ENCODE measurements around the gene SLCO4A1. TPM values are rescaled to one million over a fixed set of nuclear protein-coding genes. Genes with fewer than 3 reads are reported as not detected.
A peak's percentile ranks its signal among the peaks of the same experiment; 100 is the strongest.

The SLCO4A1 gene
- total RNA-seq: 15.5 TPM
- long read RNA-seq, transcript SLCO4A1-201 (12 exons, 2,776 nt): minor isoform, 5 of 16 reads
- long read RNA-seq, transcript SLCO4A1-202 (11 exons, 2,665 nt): major isoform, 7 of 16 reads
- long read RNA-seq, partial matches to known transcripts: 1 of 16 reads
- long read RNA-seq, other reads (novel, unspliced or antisense): 2 of 16 reads

DNA sequence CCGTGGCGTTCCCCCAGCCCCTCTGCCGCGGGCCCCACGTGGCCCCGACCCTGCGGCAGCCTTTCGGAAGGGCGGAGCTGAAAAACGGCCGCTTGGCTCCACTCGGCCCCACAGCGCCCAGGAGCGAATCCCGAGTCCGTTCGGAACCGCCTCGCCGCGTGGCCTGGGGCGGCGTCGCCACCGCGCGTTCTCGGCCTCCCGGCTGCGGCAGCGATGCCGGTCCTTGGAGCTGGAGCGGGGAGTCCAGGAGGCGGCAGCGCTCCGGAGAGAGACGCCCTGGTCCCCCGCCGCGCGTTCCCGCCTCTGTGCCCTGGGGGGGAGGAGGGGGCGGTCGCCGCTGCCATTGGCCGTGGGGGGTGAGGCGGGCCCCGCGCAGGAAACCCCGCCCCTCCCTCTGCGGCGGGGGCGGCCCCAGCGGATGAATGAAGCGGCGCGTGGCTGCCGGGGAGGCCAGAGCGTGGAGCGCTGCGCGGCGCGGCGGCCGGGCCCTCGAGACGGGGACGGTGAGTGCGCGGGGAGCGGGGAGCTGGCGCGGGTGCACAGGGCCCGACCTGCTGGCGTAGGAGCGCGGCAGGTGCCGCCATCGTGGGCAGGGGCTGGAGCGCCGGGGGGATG is at the start of gene SLCO4A1:
SLCO4A1 (plus strand) TSS at position 453 of the 615 bp plus-strand sequence. CDS start 13,952 bp downstream, outside the sequence.
- intact Hi-C loops (cut with DNase I): loop anchor here (2.0 kb wide), 1 partner anchor 17 kb away; no protein-coding TSS in a partner anchor
- ATAC-seq (peak; percentile 79), DNase-seq (ENCODE audit: missing footprints) (peak; percentile 91)

GRCh38 chr20:62592506-62593177 is 49.7 kb upstream of the SLCO4A1 start:
- no peak for ATAC-seq
- DNase-seq (ENCODE audit: missing footprints): peak; percentile 53
- intact Hi-C loops (cut with DNase I): no loop called here

- DNase-seq (ENCODE audit: missing footprints): peak; percentile 42
Observed at GRCh38 chr20:62593616-62594015, 48.7 kb upstream of the SLCO4A1 start.

GRCh38 chr20:62595069-62595468 is 47.2 kb upstream of the SLCO4A1 start:
- DNase-seq (ENCODE audit: missing footprints) (no peak), ATAC-seq (no peak)
- intact Hi-C loops (cut with DNase I): no loop called here

More at GRCh38 chr20:62593616-62594015, 48.7 kb upstream of the SLCO4A1 start:
- intact Hi-C loops (cut with DNase I): no loop called here
- no peak for ATAC-seq

DNA sequence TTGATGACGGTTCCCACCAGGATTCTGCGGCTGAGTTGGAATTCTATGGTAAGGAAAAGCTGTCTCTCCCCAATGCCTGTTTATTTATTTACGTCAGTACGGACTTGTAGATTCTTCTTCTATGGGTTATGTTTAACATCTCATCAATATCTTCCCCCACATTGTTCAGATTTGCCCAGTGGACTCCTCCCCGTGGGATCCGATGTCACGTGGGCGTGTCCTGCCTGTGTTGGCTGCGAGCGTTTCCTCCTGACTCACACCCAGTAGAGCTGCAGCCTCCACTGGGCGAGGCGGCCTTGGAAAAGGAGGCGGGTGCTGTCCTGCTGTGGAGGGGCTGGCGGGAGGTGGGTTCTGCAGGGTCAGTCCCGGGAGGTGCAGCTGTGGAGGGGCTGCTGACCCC is 46.8 kb upstream of the SLCO4A1 start:
- intact Hi-C loops (cut with DNase I): no loop called here
- ATAC-seq (no peak), DNase-seq (ENCODE audit: missing footprints) (peak; percentile 74)

- intact Hi-C loops (cut with DNase I): no loop called here
- DNase-seq (ENCODE audit: missing footprints) (peak; percentile 39), ATAC-seq (no peak)
Observed at GRCh38 chr20:62596486-62596885, 45.8 kb upstream of the SLCO4A1 start.

DNA sequence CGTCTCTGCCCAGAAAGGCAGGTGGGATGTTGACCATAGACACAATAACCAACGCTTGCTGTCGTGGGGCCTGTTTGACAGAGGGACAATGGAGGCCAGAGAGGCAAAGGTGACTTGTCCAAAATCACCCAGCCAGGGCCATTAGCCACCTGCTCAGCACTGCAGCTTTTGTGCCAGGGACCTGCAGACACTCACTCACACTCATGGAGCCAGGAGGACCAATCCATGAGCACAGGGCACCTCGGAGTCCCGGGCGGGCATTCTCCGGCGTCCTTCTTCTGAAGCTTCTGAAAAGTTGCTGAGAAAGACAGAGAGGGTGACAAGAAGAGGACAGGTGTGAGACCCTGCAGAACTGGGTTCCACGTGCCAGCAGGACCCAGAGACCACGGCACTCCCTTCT is 45.4 kb upstream of the SLCO4A1 start:
- intact Hi-C loops (cut with DNase I): no loop called here
- peak; percentile 23 for DNase-seq (ENCODE audit: missing footprints)
- no peak for ATAC-seq

- ATAC-seq (no peak), DNase-seq (ENCODE audit: missing footprints) (peak; percentile 47)
Observed at GRCh38 chr20:62597416-62598115, 44.7 kb upstream of the SLCO4A1 start.

DNA sequence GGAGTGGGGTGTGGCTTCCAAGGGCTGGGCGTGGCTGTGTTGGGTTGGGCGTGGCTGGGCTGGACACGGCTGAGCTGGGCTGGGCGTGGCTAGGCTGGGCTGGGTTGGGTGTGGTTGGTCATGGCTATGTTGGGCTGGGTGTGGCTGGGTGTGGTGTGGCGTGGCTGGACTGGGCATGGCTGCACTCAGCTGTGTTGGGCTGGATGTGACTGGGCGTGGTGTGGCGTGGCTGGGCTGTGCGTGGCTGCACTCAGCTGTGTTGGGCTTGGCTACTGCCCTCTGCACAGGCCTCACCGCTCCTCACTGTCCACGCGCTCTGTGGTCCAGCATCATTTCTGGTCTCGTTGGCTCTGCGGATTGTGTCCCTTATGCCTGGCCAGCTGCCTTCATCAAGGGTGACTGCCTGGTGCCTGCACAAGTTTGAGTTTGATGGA is 43.5 kb upstream of the SLCO4A1 start:
- intact Hi-C loops (cut with DNase I): no loop called here
- DNase-seq (ENCODE audit: missing footprints): peak; percentile 64
- no peak for ATAC-seq

More at GRCh38 chr20:62597416-62598115, 44.7 kb upstream of the SLCO4A1 start:
- intact Hi-C loops (cut with DNase I): no loop called here

DNA sequence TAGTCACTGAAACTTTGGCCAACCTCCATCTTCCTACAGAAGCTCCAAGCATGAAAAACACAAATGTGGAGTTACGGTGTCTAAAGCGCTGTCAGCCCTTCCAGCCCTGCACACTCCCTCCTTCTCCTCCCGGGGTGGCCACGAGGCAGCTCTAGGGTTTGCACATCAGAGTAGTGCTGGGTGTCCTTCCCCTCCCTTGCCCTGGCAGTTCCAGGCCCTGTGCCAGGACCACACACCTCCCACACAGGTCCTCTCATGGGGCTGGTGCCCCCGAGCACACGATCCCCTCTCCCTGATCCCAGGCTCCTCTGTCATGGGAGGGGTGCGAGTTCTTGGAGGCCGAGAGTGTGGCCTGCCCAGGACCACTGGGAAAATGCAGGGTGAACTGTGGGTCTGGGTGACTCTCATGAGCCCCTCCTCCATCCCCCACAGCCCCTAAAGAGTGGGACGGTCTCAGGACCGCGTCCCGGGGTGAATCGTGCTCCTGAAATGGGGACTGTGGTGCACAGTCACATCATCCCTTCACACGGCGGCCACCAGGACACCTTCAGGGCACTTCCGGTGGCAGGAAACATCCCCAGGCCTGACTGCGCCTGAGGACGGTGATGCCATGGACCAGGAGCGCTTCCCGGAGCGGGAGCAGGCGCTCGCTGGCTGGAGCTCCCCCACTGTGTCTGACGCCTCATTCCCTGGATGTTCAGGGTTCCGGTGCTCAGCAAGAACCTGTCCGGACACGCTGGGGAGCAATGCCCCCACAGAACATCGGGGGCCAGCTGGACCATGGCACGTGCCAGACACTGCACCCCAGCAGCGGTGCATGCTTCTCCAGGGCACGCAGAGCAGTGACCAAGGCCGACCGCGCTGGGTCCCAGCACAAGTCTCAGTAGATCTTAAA is 42.8 kb upstream of the SLCO4A1 start:
- DNase-seq (ENCODE audit: missing footprints): peak; percentile 49
- intact Hi-C loops (cut with DNase I): no loop called here
- no peak for ATAC-seq

DNA sequence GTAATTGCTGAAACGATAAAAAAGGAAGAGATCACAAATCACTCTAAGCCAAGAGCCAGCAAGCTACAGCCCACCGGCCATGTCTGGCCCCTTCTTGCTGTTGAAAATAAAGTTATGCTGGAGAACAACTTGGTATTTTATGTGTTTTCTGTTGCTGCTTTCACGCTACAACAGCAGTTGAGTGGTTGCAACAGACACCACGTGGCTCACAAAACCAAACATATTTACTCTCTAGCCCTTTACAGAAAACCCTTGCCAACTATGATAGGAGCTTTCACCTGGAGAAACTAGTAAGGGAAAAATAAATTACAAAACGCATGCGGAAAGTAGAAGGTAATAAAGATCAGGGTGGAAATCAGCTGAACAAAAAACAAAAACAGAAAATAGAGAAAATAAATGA is 41.1 kb upstream of the SLCO4A1 start:
- intact Hi-C loops (cut with DNase I): no loop called here
- DNase-seq (ENCODE audit: missing footprints) (no peak), ATAC-seq (no peak)

DNA sequence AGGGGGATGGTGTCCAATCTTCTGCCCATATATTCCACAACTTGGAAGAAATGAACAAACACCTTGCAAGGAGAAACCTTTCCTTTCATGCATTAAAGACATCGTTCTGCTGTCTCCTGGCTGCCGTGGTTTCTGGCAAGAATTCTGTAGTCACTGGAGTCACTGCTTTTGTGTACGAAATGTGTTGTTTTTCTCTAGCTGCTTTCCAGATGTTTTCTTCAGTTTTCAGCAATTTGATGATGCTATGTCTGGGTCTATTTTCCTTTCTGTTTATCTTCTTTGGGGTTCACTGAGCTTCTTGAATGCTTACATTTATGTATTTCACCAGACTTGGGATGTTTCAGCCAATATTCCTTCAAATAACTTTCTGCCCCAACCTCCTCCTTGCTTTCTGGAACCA is 40.6 kb upstream of the SLCO4A1 start:
- ATAC-seq (no peak), DNase-seq (ENCODE audit: missing footprints) (no peak)
- intact Hi-C loops (cut with DNase I): no loop called here

- peak; percentile 33 for ATAC-seq
- intact Hi-C loops (cut with DNase I): no loop called here
- peak; percentile 80 for DNase-seq (ENCODE audit: missing footprints)
Observed at GRCh38 chr20:62602550-62602949, 39.8 kb upstream of the SLCO4A1 start.

DNA sequence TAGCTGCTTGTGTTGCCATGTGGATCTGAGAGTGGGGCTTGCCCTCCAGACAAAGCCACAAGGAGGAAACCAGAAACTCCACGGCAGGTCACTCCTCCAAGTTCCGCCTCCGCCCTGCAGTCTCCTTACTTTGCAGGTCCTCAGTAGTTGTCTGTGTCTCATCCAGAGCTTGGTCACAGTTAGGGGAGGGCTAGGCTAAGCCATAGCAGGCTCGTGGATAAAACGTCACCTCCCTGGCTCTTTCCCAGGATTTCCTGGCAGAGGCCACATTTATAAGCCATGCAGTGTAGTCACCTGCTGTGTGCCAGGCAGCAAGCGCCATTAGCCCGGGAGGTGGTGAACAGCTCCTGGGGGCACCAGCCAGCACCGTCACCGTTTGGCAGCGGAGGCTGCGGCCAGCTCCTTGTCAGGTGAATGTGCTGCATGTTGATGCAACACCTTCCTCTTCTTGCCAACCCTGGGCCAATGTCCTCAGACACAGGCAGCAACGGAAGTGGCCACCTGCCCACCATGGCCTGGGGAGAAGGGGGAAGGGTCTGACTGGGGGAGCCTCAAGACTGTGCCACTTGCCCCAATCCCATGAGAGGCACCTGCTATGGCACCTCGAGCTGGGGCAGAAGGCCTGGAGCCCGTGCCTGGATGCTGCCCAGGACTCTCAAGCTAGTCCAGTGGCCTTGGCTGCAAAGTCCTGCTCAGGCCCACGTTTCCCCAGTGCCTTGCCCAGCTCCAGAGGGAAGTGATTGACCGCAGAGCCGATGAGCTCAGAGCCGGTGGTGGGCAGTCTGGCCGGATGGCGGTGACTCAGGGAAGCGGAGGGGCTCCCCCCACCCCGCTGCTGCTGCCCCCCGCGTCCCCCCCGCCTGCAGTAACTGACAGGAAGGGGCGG is 39.0 kb upstream of the SLCO4A1 start:
- intact Hi-C loops (cut with DNase I): no loop called here
- ATAC-seq (peak; percentile 70), DNase-seq (ENCODE audit: missing footprints) (peak; percentile 87)

DNA sequence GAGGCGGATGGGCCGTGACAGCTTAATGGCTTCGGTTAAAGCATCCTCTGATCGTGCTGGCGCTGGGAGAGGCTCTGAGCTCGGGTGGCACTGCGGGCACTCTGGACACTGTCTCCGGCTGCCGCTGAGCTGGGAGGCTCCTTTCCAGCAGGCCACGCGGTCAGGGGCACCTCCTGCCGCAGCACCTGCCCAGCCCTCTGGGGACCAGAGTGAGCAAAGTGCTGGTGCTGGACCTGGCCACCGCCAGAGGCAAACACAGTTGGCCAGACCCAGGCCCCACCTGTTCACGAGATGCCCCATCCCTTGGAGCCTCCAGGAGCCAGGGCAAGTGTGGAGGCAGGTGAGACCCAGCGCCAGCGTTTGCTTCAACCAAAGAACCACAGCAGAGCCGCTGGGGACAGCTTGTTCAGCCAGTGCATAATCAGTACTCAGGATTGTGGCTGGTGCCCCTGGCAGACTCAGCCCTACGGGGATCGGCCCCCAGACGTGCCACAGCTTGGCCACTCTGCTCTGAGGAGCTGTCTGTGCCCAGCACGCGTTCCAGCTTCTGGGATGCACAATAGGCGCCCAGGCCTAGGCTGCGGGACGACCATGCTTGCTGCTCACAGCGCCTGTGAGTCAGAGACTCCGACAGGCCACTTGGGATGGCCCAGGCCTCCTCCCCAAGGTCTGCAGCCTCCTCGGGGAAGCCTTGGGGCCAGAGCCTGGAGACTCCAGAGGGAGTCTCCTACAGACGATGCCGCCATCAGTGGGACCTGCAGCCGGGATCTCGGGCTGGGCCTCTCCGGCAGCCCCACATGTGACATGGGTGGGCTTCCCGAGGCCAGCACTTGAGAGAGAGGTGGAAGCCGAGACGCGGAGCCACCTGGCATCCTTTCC is 38.2 kb upstream of the SLCO4A1 start:
- DNase-seq (ENCODE audit: missing footprints) (peak; percentile 71), ATAC-seq (peak; percentile 12)
- intact Hi-C loops (cut with DNase I): no loop called here

DNA sequence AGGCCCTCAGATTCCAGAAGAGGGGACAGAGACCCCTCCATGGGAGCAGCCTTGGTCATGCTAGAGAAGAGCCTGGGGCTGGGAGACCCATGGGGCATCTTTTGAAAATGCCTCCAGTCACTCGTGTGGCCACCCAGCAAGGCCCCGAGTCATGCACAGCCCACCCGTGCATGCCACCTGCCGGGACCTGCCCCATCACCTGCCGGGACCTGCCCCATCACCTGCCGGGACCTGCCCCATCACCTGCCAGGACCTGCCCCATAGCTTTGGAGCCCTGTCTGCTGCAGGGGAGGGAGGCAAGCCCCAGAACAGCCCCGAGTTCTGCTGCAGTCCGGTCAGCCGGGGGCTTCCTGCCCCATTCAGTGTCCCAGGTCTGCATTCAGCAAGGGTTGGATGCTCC is 37.5 kb upstream of the SLCO4A1 start:
- DNase-seq (ENCODE audit: missing footprints) (no peak), ATAC-seq (no peak)
- intact Hi-C loops (cut with DNase I): no loop called here

Data from Right ventricle myocardium inferior (tissue), 1 donor.